Activated naive CD4-positive, alpha-beta T cell treated with anti-CD3 and anti-CD28 coated beads, Interleukin-2, amount 50 U/mL, for 24 hours (primary cell): ENCODE measurements around the gene TMEM115.

Experiments used
- H3K27ac Mint-ChIP-seq: one replicate; pipeline ENCODE4 v1.8.0; 2021; ENCODE audit warnings: mild to moderate bottlenecking, mixed read lengths
- H3K27me3 Mint-ChIP-seq: one replicate; pipeline ENCODE4 v1.8.0; 2021; ENCODE audit warnings: mixed read lengths
- H3K36me3 Mint-ChIP-seq: one replicate; pipeline ENCODE4 v1.8.0; 2021; ENCODE audit warnings: mixed read lengths
- H3K4me1 Mint-ChIP-seq: one replicate; pipeline ENCODE4 v1.8.0; 2021; ENCODE audit warnings: mixed read lengths
- H3K4me3 Mint-ChIP-seq: one replicate; pipeline ENCODE4 v1.8.0; 2021; ENCODE audit warnings: mild to moderate bottlenecking, mixed read lengths
- H3K9me3 Mint-ChIP-seq: one replicate; pipeline ENCODE4 v1.8.0; 2021; ENCODE audit warnings: mixed read lengths

TMEM115 gene

DNA sequence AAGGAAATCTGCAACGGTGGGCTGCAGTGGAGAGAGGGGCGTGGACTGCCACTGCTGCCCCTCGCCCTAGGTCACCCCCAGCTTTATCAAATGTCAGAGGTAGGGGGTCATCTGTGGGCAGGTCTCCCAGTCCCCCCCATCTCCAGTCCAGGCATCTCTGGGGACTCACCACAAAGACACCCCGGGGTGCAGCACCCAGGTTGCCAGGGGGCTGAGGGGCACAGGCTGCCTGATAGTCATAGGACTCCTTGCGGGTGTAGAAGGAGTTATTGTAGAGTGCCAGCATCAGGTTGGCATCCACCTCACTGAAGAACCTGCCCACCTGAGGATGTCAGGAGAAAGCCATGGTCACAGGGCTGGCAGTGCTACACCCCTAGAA lies 6.5 kb upstream of the TMEM115 start:
- Mint-ChIP-seq H3K27me3 (no peaks in the 10 kb centered on the region), H3K9me3 (no peaks in the 10 kb centered on the region), H3K36me3 (no peaks in the 10 kb centered on the region), H3K27ac (peak overlapping the region; percentile 59), H3K4me1 (peaks cover 30% of the 10 kb centered on the region), H3K4me3 (peak overlapping the region; percentile 86)

DNA sequence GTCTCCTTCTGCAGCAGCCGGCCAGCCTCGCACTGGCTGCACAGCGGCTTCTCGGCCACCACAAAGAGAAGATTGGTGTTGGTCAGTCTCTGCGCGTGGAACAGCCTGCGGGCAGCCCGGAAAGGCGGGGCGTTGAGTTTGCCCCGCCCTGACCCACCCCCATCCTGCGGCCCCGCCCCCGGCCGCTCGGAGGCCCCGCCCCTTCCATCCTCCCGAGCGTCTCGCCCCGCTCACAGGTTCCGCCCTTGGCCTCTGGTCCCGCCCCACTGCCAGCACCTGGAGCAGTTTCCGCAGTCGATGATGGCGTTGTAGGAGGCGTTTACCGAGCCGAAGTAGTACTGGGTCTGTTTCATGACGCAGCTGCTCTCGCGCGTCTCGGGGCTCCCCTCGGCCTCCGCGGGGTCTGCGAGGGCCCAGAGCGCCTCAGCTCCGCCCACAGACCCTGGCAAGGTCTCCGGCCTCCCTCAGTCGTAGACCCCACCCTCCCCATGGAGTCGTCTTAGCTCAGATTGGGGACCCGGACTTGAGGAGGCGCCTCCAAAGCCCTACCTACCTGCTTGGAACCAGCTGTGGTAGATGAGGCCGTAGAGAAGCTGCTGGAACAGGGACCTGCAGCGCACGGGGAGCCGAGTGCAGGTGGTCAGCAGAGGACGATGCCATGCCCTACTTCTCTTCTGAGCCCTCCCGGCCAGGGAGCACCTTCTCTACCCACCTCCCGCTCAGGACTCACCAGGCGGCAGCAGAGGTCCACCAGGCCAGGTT lies 5.9 kb upstream of the TMEM115 start:
- H3K4me3 Mint-ChIP-seq: peak overlapping the region; percentile 86
- H3K4me1 Mint-ChIP-seq: peaks cover 30% of the 10 kb centered on the region
- no peaks in the 10 kb centered on the region for H3K36me3 Mint-ChIP-seq
- no peaks in the 10 kb centered on the region for H3K27me3 Mint-ChIP-seq
- peak overlapping the region; percentile 59 for H3K27ac Mint-ChIP-seq
- no peaks in the 10 kb centered on the region for H3K9me3 Mint-ChIP-seq

DNA sequence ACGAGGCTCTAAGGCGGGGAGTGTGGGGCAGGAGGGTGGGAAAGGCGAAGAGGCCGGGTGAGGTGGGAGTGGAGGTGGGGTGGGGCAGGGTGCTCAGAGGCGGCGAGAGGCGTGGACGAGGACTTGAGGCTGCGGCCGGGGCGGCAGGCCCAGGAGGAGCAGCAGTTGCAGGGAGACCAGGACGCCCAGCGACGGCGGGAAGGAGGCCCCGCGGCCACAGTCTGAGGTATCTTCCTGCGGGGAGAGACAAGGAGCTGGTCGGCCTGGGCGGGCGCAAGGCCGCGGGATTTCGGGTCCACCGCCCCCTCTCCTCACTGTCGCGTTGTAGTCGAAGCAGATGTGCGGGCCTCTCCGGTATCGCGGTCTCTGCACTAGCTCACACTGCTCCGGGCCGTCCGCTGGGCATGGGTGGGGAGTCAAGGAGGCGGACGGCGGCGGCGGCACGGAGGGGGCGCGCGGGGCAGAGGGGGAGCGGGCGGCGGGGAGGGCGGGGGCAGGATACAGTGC lies 5.3 kb upstream of the TMEM115 start:
- Mint-ChIP-seq H3K27ac (no peak overlapping the region), H3K4me3 (peak overlapping the region; percentile 86), H3K36me3 (no peaks in the 10 kb centered on the region), H3K4me1 (peaks cover 35% of the 10 kb centered on the region), H3K27me3 (no peaks in the 10 kb centered on the region), H3K9me3 (no peaks in the 10 kb centered on the region)

DNA sequence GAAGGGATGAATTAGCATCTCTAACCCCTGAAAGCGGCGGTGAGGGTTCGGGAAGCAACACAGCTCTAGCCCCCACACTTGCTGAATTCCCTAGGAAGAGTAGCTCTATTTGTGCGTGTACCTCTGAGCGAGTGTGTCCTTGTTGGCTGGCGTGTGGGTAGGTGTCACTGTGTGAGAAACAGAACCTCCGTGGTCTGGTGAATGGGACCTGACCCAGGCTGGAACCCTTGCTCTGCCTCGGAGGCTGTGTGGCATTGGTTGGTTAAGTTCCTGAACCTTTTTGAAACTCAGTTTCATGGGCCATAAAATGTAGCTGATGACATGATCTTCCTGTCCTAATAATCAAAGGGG lies 414 bp upstream of the TMEM115 start:
- peak overlapping the region; percentile 98 for H3K4me3 Mint-ChIP-seq
- H3K4me1 Mint-ChIP-seq: peaks cover 36% of the 10 kb centered on the region
- no peaks in the 10 kb centered on the region for H3K9me3 Mint-ChIP-seq
- H3K27ac Mint-ChIP-seq: peak overlapping the region; percentile 98
- H3K36me3 Mint-ChIP-seq: peaks cover 5% of the 10 kb centered on the region
- no peaks in the 10 kb centered on the region for H3K27me3 Mint-ChIP-seq

DNA sequence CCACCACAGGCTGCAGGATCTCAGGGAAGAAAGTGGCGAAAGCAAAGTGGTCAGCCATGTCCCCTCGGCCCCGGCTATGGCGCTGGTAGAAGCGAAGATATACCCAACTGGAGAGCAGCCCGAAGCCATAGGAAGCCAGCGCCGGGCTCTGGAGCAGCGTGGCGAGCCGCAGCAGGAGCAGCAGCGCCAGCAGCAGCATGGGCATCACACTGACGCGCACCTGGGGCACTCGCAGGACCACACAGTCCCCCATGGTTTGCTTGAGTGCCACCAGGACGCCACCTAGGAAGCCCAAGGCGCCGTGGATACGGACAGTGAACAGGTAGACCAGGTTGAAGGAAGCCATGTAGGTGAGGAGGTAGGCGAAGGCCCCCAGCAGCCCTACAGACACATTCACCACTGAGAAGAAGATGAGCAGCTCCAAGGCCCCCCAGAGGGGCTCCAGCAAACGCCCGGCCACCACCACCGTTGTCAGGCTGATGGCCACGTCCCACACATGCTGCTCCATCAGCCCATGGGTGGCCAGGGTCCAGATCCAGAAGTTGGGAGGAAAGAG lies 888 bp downstream of the TMEM115 start:
- Mint-ChIP-seq H3K4me3 (peak overlapping the region; percentile 93), H3K4me1 (peaks cover 41% of the 10 kb centered on the region), H3K9me3 (no peaks in the 10 kb centered on the region), H3K36me3 (peaks cover 8% of the 10 kb centered on the region), H3K27ac (peak overlapping the region; percentile 92), H3K27me3 (no peaks in the 10 kb centered on the region)

DNA sequence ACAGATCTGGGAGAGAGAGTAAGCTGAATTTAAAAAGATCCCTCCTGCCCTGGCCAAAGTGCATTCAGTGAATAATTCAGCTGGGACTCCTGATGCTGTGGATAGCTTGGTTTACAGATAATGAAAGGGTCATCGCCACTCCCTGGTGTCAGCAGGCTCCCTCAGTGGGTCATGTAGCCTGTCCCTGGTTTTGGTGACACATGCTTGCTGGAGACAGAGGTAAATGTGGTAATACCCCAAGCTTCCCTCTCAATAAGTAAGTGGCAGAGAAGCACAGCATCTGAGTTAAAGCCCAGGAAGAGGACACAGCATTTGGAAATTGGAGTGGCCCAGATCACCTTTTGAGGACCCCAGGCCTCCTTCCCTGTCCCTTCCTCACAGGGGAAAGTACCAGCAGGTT lies 1.8 kb downstream of the TMEM115 start:
- peaks cover 41% of the 10 kb centered on the region for H3K4me1 Mint-ChIP-seq
- H3K9me3 Mint-ChIP-seq: no peaks in the 10 kb centered on the region
- peak overlapping the region; percentile 93 for H3K4me3 Mint-ChIP-seq
- H3K36me3 Mint-ChIP-seq: peaks cover 8% of the 10 kb centered on the region
- no peaks in the 10 kb centered on the region for H3K27me3 Mint-ChIP-seq
- peak overlapping the region; percentile 87 for H3K27ac Mint-ChIP-seq

DNA sequence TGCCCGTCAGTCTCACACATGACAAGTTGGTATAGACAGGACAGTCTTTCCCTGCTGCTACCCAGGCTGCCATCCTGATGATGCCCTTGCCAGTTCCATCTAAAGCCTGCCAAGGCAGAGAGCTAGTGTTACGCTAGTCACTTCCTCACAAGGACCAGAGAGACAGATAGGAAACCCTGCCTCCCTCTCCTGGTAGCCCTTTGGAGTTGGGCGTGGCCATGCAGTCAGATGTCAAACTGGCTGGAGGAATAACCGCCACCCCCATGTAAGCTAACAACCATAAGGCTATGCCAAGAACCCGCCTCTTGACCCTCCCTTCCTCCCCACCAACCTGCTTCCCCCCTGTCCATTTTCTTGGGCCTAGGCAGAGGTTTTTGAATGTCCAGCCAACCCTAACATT lies 2.8 kb downstream of the TMEM115 start:
- no peak overlapping the region for H3K27ac Mint-ChIP-seq

DNA sequence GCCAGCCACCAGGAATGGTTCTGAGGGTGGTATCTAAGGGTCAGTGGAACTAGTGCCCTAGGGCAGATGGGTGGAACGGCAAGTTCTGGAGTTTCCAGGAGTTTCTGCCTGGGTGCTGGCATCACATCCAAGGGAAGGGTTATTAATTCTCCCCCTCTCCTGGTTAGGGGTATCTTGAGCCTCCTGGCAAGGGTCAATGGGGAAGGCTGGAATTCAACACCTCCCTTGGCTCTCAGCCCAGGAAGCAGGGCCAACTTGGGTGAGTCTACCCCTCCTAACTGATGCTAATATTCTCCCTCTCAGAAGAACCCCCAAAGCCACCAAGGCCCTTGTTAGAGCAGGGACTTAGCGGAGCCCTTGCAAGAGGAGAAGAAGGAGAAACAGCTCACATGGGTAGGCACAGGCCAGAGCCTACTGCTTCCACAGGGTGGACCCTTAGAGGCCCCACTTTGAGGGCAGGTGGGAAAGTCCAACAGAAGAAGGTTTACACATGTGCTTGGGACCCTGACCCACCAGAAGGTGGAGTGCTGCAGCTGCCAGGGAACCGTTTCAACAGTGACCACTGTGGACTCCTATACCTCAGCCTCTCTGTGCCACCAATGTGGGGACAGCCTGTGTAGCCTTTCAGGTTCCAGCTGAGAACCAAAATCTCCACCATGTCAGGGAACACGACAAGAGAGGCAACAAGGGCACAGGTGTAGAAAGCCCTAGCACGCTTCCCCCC lies 3.3 kb downstream of the TMEM115 start:
- H3K36me3 Mint-ChIP-seq: peaks cover 8% of the 10 kb centered on the region
- no peaks in the 10 kb centered on the region for H3K9me3 Mint-ChIP-seq
- peak overlapping the region; percentile 55 for H3K27ac Mint-ChIP-seq
- H3K4me1 Mint-ChIP-seq: peaks cover 52% of the 10 kb centered on the region
- peak overlapping the region; percentile 93 for H3K4me3 Mint-ChIP-seq
- H3K27me3 Mint-ChIP-seq: no peaks in the 10 kb centered on the region

More for the DNA sequence above, 2.8 kb downstream of the TMEM115 start:
- Mint-ChIP-seq H3K27me3 (no peaks in the 10 kb centered on the region), H3K4me1 (peaks cover 47% of the 10 kb centered on the region), H3K4me3 (peak overlapping the region; percentile 93), H3K36me3 (peaks cover 8% of the 10 kb centered on the region), H3K9me3 (no peaks in the 10 kb centered on the region)

DNA sequence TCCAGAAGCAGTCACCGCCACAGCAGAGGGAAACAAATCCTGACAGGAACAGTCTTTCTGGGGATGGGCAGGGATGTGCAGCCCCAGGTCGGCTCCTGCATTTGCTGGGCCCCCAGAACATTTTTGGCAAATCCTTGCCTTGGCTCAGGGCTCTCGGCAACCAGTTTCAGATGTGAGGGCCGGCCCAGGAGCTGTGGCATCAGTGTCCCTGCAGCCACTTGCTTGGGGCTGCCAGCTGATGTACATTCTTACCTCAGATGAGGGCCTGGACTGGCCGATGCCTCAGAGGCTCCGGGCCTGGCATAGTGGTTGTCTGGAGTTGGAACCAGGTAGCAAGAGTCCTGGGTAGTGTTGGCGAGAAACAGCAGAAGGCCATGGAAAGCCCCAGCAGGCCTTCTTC lies 4.5 kb downstream of the TMEM115 start:
- Mint-ChIP-seq H3K4me1 (peaks cover 58% of the 10 kb centered on the region), H3K4me3 (no peak overlapping the region), H3K27me3 (no peaks in the 10 kb centered on the region), H3K9me3 (no peaks in the 10 kb centered on the region), H3K36me3 (peaks cover 8% of the 10 kb centered on the region), H3K27ac (no peak overlapping the region)

DNA sequence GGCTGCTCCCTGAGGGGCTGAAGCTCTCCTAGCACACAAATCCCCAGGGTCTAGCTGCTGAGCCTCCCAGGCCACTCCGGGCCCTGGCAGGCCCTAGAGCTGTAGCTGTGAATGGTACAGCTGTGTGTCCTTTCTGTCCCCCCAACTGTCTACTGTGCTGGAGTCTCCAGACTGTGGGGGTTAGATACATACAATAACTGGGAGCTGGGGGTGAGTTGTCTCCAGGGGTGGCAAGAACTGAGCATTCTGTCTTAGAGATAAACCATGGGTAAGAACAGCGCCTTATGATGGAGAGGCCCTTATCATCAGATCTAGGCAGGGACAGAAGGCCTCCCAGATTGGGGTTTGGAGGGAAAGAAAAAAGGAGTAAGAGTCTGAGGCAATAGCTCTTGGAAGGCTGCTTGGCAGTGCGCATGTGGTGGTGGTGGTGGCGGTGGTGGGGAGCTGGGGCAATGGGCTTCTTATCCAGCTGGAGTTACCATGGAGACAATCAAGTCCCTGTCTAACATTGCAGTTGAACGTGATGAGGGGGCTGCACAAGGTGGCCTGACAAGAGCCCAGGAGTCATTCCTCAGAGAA lies 5.0 kb downstream of the TMEM115 start:
- Mint-ChIP-seq H3K9me3 (no peaks in the 10 kb centered on the region), H3K4me1 (peaks cover 58% of the 10 kb centered on the region), H3K27me3 (no peaks in the 10 kb centered on the region), H3K4me3 (no peak overlapping the region), H3K27ac (peak overlapping the region; percentile 17), H3K36me3 (peaks cover 7% of the 10 kb centered on the region)

DNA sequence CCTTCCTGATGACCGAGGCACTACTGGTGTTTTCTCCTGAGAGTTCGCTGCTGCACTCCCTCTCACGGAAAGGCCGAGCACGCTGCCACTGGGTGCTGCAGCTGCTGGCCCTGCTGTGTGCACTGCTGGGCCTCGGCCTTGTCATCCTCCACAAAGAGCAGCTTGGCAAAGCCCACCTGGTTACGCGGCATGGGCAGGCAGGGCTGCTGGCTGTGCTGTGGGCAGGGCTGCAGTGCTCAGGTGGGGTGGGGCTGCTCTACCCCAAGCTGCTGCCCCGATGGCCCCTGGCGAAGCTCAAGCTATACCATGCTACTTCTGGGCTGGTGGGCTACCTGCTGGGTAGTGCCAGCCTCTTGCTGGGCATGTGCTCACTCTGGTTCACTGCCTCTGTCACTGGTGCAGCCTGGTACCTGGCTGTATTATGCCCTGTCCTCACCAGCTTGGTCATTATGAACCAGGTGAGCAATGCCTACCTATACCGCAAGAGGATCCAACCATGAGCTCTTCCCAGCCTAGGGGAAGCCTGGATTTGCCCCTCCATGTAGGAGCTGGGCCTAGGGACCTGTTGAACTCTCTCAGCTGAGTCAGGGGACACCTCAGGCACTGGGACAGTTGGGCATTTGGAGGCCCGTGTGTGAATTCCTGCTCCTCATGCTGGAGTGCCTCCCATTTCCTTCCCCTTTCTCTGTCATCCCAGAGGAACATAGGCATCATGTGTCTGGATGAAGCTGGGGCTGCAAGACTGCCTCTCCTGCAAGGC lies 5.9 kb downstream of the TMEM115 start:
- peaks cover 6% of the 10 kb centered on the region for H3K36me3 Mint-ChIP-seq
- H3K4me1 Mint-ChIP-seq: peaks cover 62% of the 10 kb centered on the region
- H3K27ac Mint-ChIP-seq: no peak overlapping the region
- H3K4me3 Mint-ChIP-seq: no peak overlapping the region
- H3K27me3 Mint-ChIP-seq: no peaks in the 10 kb centered on the region
- no peaks in the 10 kb centered on the region for H3K9me3 Mint-ChIP-seq

DNA sequence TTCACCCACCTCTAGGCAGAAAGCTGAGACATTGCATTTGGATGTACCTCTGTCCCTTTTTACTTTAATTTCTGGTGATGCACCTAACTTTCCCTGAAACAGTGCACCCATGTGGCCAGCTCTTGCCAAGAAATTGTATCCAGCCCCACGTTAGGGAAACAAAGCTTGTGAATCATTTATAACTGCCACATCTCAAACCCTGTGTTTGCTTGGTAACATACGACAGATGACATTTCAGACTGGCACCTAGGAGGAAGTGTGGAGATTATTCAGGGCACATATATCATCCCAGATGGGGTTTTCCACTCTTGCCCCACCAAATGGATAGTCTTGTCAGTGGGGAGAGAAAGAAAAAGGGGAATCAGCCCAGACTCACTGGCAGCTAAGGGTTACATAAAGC lies 6.5 kb downstream of the TMEM115 start:
- peaks cover 62% of the 10 kb centered on the region for H3K4me1 Mint-ChIP-seq
- no peaks in the 10 kb centered on the region for H3K9me3 Mint-ChIP-seq
- peak overlapping the region; percentile 59 for H3K27ac Mint-ChIP-seq
- H3K27me3 Mint-ChIP-seq: no peaks in the 10 kb centered on the region
- H3K4me3 Mint-ChIP-seq: no peak overlapping the region
- peaks cover 2% of the 10 kb centered on the region for H3K36me3 Mint-ChIP-seq

DNA sequence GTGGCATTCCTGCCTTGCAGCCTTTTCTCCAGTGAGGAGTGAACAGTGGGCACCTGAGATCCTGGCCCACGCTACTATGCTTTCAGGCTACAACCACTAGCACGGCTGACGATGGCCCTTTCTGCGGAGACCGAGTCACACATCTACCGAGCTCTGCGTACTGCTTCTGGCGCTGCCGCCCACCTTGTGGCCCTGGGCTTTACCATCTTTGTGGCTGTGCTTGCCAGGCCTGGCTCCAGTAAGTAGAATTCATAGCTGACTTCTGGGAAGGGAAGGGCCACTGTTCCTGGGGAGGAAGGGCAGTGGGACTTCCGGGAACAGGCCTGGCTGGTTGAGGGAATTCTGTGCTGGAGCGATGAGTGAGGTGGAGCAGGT lies 8.0 kb downstream of the TMEM115 start:
- Mint-ChIP-seq H3K9me3 (no peaks in the 10 kb centered on the region), H3K4me3 (peak overlapping the region; percentile 90), H3K27me3 (no peaks in the 10 kb centered on the region), H3K36me3 (peaks cover 2% of the 10 kb centered on the region), H3K4me1 (peaks cover 58% of the 10 kb centered on the region), H3K27ac (peak overlapping the region; percentile 91)

DNA sequence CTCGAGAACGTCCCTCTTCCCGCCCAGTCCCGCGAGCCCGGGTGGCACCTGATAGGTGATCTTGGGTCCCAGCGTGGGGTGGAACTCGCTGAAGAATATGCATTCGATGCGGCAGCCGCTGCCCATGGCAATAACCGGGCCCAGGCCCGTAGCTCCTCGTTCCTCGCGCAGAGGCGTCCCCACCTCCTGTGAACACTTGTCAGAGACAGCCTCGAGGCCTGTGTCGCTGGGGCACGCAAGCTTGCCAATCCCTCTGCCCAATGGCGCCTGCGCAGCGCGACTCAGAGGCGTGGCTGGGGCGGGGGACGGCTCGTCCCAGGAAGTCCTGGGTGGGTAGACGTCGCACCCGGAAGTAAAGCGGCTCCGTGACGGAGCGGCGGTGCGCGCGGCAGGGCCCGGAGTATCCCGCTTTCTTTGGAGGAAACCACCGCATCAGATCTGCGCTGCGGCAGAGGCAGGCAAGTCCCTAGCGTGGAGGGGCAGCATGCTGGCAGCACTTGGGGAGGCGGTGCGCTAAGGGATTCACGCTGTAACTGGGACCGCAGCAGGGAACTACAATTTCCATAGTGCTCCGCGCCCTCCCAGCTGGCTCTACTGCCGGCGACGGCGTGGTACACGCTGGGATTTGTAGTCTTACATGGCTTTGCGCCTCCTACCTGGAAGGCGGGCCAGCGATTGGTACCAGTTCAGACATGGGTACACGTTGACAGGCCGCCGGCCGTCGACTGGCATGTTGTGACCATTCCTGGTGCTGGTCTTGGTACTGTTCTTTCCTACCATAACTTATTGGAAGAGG lies 8.6 kb downstream of the TMEM115 start, which contains the start of the genes CYB561D2 and NPRL2:
TSS of gene CYB561D2 (plus strand) at position 336 of the 796 bp plus-strand sequence. CDS start 572 bp downstream, outside the sequence.
TSS of gene NPRL2 (minus strand) at position 249 of the 796 bp plus-strand sequence. CDS start at position 126, 123 bp downstream.
- no peaks in the 10 kb centered on the region for H3K27me3 Mint-ChIP-seq

More for the DNA sequence above, 8.6 kb downstream of the TMEM115 start, which contains the start of the genes CYB561D2 and NPRL2:
- Mint-ChIP-seq H3K9me3 (no peaks in the 10 kb centered on the region), H3K36me3 (peaks cover 2% of the 10 kb centered on the region), H3K27ac (peak within 1 kb of the TSS; percentile 91), H3K4me1 (peaks cover 58% of the 10 kb centered on the region), H3K4me3 (peak within 1 kb of the TSS; percentile 90)
